ENCODE results near the gene TPT1.
"Not testable (repeated sequence)": the region's sequence is repeated elsewhere in the genome, so short reads cannot be mapped to it uniquely, and the experiment has no call there.

TPT1 gene

GRCh38 chr13:45381196-45381595, 40.2 kb upstream of the TPT1 start (continued):
- TF ChIP-seq TSHZ2 (CRISPR knock-in tag; IDR thresholded peaks at IDR 0.05): no peak
- no peak for TF ChIP-seq TOX (CRISPR knock-in tag; IDR thresholded peaks at IDR 0.05; ENCODE audit: borderline replicate concordance)
- TF ChIP-seq ZNF70 (CRISPR knock-in tag; IDR thresholded peaks at IDR 0.05): no peak
- no peak for TF ChIP-seq CREB5 (CRISPR knock-in tag; IDR thresholded peaks at IDR 0.05; ENCODE audit: low read depth)
- TF ChIP-seq ZC3H10 (CRISPR knock-in tag; IDR thresholded peaks at IDR 0.05): no peak
- TF ChIP-seq OSR1 (CRISPR knock-in tag; IDR thresholded peaks at IDR 0.05): no peak
- TF ChIP-seq BACH2 (CRISPR knock-in tag; IDR thresholded peaks at IDR 0.05; ENCODE audit: borderline replicate concordance): no peak

GRCh38 chr13:45380708-45381107, 39.7 kb upstream of the TPT1 start:
- ATAC-seq: not testable (repeated sequence)

- not testable (repeated sequence) for ATAC-seq
These were observed 38.5 kb upstream of the TPT1 start for GRCh38 chr13:45379516-45379915.

- not testable (repeated sequence) for ATAC-seq
These were observed 37.8 kb upstream of the TPT1 start for GRCh38 chr13:45378786-45379185.

- ATAC-seq: not testable (repeated sequence)
These were observed 36.3 kb upstream of the TPT1 start for GRCh38 chr13:45377314-45377713.

GRCh38 chr13:45376651-45377050, 35.7 kb upstream of the TPT1 start:
- not testable (repeated sequence) for ATAC-seq

- no peak for ATAC-seq
- TF ChIP-seq RARB (CRISPR knock-in tag; IDR thresholded peaks at IDR 0.05) (no peak), ZC3H10 (CRISPR knock-in tag; IDR thresholded peaks at IDR 0.05) (no peak), ISL1 (CRISPR knock-in tag; IDR thresholded peaks at IDR 0.05) (no peak), CREB5 (CRISPR knock-in tag; IDR thresholded peaks at IDR 0.05; ENCODE audit: low read depth) (no peak), BACH2 (CRISPR knock-in tag; IDR thresholded peaks at IDR 0.05; ENCODE audit: borderline replicate concordance) (no peak), ZNF70 (CRISPR knock-in tag; IDR thresholded peaks at IDR 0.05) (no peak), ZFP30 (CRISPR knock-in tag; IDR thresholded peaks at IDR 0.05) (no peak), CSDC2 (CRISPR knock-in tag; IDR thresholded peaks at IDR 0.05) (no peak), ARNTL (CRISPR knock-in tag; IDR thresholded peaks at IDR 0.05; ENCODE audit: borderline replicate concordance, low read depth) (no peak), POU6F1 (CRISPR knock-in tag; IDR thresholded peaks at IDR 0.05; ENCODE audit: borderline replicate concordance, low read depth) (no peak)
These were observed 33.9 kb upstream of the TPT1 start for GRCh38 chr13:45374917-45375316.

- ATAC-seq: peak; percentile 18; the same call in 2 of the 3 replicates
- no peak for TF ChIP-seq TOX (CRISPR knock-in tag; IDR thresholded peaks at IDR 0.05; ENCODE audit: borderline replicate concordance)
These were observed 32.2 kb upstream of the TPT1 start for GRCh38 chr13:45373162-45373547.

Measured in SK-N-SH treated with all-trans-retinoic acid at 6 μM for 48 hours (cell line).